HG02610 (cell line): ENCODE data around the gene RRAS.

Experiments used
- ATAC-seq: cut with Tn5 transposase; IDR thresholded peaks from one replicate; pipeline ENCODE4 v1.9.1; 2021; ENCODE audit warnings: mild to moderate bottlenecking, moderate library complexity; ENCODE audit not compliant: unreplicated experiment

Gene RRAS

DNA sequence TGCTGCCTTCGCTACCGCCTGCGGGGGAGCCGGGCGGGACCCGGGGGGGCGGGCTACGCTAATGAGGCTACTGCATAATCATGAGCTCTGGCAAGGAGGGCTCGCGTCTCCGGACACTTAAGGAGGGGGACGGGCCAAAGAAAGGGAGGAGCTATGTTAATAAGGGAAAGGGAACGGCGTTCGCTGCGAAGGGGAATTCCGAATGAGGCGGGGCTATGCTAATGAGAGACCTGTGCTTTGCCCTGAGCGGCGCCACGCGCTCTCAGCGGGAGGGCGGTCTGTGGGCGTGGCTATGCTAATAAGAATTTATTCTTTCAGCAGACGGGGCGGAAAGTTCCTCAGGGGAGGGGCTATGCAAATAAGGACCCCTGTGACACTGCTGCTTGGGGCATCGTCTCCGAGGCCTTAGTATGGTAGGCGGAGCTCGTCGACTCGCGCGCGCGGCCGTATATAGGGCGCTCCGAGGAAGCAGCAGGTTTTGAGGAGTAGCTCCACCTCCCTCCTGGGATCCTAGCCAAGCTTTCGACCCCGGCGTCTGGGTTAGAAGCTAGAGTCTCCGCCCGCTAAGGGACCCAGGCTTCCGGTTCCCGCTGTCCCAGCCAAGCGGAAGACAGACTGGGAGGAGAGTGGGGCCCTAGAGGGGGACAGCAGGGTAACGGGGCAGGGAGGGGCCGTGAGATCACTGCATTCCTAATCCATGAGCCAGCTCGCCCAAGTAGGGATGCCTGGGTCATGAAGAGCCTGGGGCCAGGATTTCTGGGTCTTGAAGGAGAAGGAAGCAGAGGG is at the start of gene RRAS:
Gene RRAS, minus strand, starts transcription at position 31 of the 786 bp plus-strand sequence. CDS start 45 bp downstream, outside the sequence.
- peak; percentile 64 for ATAC-seq

- ATAC-seq = no peak
These were observed 49.5 kb upstream of the RRAS start, which contains the start of gene ADM5 for GRCh38 chr19:49689133-49690078. TSS of gene ADM5 (plus strand) at chr19:49689594. CDS start at chr19:49689838, 244 bp downstream.

DNA sequence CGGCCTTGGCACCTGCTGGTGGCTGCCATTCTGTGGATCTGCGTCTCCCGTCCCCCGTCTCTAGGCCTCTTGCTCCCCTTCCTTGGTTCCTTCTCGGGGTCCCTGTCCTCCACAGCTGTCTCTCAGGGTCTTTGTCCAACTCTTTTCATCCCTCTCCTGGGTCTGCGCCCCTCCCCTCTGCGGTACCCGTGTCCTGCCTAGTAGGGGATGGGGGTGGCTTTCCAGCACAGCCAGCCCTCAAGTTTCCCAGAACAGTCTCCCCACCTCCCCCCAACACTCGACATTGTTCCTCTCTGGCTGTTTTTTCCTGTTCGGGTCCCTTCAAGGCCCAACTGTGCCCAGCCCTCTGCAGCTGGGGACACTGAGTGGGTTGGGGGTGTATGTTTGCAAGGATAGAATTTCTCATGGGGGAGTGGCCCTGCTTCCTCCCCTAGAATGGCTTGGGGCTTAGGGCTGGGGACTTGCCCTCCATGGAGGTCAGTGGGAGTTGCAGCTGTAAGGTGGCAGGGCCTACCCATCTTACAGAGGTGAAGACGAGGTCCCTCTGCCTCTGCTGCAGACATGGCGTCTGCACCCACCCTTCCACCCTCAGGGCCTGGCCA is 48.7 kb upstream of the RRAS start:
- ATAC-seq = no peak

GRCh38 chr19:49687566-49688316 is 47.8 kb upstream of the RRAS start:
- no peak for ATAC-seq

- no peak for ATAC-seq
These were observed 47.2 kb upstream of the RRAS start for GRCh38 chr19:49687150-49687549.

DNA sequence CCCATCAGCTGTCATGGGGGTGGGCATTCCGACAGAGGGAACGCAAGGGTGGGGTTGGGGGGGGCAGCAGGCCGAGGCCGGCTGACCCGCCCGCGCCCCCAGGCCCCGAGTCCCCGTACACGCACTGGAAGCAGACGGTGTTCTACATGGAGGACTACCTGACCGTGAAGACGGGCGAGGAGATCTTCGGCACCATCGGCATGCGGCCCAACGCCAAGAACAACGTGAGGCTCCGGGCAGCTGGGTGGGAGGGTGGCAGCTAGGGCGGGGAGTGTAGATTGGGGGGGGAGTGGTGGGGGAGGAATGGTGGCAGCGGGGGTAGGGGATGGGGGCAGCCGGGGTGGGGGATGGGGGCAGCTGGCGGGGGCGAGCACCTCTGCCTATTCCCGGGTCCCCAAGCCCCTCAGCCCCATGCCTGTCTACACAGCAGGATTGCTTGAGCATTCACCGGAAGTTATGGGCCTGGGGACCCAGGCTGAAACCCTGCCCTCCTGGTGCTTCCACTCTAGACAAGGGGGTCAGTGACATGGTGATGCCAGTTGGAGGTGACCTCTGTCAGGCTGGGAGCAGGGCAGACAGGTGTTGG is 46.7 kb upstream of the RRAS start:
- no peak for ATAC-seq

- no peak for ATAC-seq
These were observed 45.9 kb upstream of the RRAS start for GRCh38 chr19:49685845-49686332.

DNA sequence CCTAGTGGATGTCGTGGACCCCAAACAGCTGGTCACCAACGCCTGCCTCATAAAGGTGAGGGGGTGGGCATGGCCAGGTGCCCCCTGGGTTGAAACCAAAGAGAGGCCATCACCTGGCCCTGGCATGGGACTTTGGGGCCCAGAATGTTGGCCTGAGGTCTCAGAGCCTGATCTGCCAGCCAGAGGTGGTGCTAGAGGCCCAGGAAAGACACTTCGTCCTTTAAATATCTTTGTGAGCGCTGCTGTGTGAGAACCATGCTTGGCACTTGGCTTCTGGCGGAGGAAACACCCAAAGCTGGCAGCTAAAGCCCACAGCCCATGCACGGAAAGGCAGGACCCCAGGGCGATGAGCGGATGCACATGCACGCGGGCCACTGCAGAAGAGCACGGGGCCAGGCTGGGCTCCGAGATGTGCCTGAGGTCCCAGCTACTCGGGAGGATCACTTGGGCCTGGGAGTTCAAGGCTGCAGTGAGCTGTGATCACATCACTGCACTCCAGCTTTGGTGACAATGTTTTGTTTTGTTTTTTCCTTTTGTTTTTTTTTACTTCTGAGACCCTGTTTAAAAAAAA is 45.1 kb upstream of the RRAS start:
- no peak for ATAC-seq

GRCh38 chr19:49684251-49684982 is 44.5 kb upstream of the RRAS start:
- no peak for ATAC-seq

- ATAC-seq = no peak
These were observed 43.9 kb upstream of the RRAS start for GRCh38 chr19:49683814-49684250.

GRCh38 chr19:49682274-49682673 is 42.3 kb upstream of the RRAS start:
- no peak for ATAC-seq

GRCh38 chr19:49681830-49682229 is 41.9 kb upstream of the RRAS start:
- no peak for ATAC-seq

DNA sequence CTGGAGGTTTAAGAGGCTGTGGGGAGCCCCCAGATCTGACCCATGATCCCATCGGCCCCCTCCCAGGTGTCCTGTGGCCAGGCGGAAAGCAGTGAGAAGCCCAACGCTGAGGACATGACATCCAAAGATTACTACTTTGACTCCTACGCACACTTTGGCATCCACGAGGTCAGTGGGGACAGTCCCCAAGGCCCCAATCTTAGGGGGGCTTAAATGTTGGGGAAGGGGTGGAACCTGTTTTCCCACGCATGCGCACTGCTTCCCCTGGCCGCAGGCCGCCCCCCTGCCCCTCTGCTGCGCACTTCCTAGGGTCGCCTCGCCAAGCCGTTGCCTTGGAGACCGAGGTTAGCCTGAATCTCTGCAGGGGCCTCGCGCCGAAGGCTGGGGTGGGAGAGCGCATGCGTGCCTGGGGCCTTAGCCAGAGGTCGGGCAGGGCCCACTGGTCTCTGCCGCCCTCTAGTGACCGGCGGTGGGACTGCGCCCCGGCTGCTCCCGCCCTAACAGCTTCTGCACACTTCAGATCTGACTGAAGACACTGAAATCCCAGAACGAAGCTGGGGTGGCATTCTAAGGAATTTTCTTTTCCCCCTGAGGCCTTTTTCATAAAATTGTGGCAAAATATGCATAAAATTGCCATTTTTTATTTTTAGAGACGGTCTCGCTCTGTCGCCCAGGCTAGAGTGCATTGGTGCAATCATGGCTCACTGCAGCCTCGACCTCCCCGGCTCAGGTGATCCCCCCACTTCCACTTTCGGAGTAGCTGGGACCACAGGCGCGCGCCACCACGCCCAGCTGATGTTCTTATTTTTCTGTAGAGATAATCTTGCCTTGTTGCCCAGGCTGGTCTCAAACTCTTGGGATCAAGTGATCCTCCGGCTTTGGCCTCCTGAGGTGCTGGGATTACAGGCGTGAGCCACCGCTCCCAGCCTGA is 40.7 kb upstream of the RRAS start:
- peak; percentile 20 for ATAC-seq

GRCh38 chr19:49679771-49680413 is 39.9 kb upstream of the RRAS start:
- no peak for ATAC-seq

- ATAC-seq = no peak
These were observed 39.2 kb upstream of the RRAS start for GRCh38 chr19:49678985-49679770.

DNA sequence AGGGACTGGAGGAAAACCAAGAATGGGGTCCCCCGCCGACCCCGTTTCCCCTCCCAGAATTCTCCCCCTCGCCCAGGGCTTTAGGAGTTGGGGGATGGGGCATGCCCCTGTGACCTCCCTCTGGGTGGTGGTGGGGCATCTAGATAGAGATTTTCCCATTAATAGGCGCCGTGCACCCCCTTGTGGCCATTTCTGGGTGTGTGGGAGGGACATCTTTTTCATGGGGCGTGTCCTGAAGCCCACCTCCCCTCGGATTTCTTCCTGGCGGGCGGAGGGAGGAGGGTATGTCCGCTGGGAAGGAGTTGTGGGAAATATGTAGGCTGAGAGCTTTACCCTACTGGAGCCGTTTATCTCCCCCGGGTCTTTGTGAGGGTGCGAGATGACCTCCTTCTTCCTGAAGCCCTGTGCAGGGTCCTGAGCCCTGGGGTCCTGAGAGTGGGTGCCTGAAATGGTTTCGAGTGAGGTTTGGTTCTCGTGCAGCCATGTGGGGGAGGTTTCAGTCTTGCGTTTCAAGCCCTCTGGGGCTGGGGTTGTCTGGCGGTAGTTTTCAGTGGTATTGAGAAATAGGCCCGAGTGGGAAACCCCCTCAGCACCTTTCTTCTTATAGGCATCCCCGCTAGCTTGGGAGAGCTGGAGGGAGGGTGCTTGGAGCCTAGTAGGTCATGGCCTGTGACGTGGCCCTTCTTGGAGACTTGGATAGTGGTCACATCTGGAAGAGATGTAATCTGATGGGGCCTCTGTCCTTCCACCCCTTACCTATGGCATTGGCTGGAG is 38.1 kb upstream of the RRAS start:
- no peak for ATAC-seq
